C4-2B (cell line): ENCODE results near the gene ANKRD22.
A peak's percentile ranks its signal among the peaks of the same experiment; 100 is the strongest.

Experiments used
- H3K27ac ChIP-seq: fragments of 450-650 bp; 2 replicates; pipeline ENCODE4 v1.5.1; 2017
- ZFX ChIP-seq: fragments of 450-650 bp; IDR thresholded peaks from 2 replicates; pipeline ENCODE4 v1.6.1; 2017
- TF ChIP-seq, protein P1 (sequence below): fragments of 450-650 bp; conservative IDR thresholded peaks from 2 replicates; pipeline ENCODE4 v1.5.1; 2017; ENCODE audit warnings: mild to moderate bottlenecking

ANKRD22 gene

DNA sequence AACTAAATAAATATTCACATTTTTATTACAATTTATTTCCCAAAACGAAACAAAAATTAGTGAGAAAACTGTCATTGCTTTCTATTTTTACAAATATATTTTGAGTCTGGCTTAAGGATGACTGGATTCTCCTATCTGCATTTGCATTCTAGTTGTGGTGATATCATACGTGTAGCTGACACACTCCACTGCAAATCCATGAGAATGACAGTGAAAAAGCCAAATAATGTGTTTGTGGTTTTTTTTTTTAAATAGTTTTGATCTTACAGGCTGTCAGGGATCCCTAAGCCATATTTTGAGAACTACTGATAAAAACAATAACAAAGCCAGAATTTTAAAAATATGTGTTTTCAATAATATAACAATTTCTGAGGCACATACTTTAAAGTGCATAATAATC lies 22.6 kb upstream of the ANKRD22 start:
- TF ChIP-seq, protein P1, sequence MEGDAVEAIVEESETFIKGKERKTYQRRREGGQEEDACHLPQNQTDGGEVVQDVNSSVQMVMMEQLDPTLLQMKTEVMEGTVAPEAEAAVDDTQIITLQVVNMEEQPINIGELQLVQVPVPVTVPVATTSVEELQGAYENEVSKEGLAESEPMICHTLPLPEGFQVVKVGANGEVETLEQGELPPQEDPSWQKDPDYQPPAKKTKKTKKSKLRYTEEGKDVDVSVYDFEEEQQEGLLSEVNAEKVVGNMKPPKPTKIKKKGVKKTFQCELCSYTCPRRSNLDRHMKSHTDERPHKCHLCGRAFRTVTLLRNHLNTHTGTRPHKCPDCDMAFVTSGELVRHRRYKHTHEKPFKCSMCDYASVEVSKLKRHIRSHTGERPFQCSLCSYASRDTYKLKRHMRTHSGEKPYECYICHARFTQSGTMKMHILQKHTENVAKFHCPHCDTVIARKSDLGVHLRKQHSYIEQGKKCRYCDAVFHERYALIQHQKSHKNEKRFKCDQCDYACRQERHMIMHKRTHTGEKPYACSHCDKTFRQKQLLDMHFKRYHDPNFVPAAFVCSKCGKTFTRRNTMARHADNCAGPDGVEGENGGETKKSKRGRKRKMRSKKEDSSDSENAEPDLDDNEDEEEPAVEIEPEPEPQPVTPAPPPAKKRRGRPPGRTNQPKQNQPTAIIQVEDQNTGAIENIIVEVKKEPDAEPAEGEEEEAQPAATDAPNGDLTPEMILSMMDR = no peak
- no peak for TF ChIP-seq ZFX
- H3K27ac ChIP-seq = no peak overlapping the region

DNA sequence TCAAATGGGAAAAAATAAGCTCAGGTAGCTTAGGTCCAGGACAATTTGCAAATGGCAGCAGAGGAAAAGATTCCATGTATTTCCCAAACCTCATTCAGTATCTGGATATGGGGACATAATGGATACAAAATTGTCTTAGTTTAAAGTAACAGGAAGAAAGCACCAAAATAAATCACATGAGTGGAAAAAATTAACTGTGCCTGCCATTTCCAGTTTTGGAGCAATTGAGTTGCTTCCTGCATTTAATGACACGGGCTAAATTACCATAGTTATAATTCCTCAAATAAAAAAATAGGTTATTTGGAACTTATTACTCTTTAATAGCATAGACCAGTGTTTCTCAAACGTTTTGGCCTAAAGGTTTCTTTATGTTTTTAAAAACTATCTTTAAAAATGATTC lies 22.1 kb upstream of the ANKRD22 start:
- TF ChIP-seq ZFX = no peak
- TF ChIP-seq, protein P1 = no peak
- no peak overlapping the region for H3K27ac ChIP-seq

DNA sequence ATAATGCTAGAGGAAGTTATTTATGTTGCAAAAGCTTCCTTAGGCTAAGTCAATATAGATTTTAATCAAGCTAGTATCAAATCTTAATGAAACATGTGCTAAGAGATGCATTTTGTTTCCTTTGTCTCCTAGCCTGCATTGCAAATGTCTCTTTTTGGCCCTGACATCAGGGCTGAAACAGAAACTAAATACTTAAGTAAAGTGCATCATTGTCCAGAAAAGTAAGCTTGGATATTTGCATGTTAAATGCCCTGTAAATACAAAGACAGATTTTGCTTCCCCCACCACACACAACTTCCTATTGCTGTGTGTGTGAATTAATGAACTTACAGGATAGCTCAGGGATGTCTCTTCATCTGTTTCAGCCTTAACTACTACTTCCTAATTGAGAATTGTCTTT lies 18.4 kb upstream of the ANKRD22 start:
- H3K27ac ChIP-seq = no peak overlapping the region
- TF ChIP-seq ZFX = no peak
- TF ChIP-seq, protein P1 = no peak

DNA sequence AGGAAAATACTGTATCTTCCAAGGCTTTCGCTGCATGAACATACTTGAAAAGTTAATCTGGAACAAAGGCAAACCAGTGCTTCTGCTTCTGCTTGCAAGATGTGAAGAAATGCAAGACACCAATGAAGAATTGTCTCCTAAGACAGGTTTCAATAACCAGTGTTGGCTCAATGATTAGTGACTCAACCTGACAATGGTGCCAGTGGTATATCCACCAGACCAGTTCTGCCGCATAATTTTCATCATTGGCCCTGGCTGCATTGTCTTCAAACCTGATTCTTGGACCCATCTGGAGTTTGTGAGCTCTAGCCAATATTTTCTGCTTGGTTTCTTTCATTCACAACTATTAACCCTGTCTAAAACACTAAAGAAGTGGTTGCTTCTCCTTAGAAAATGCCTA lies 14.8 kb upstream of the ANKRD22 start:
- TF ChIP-seq ZFX = no peak
- TF ChIP-seq, protein P1 = no peak
- no peak overlapping the region for H3K27ac ChIP-seq

DNA sequence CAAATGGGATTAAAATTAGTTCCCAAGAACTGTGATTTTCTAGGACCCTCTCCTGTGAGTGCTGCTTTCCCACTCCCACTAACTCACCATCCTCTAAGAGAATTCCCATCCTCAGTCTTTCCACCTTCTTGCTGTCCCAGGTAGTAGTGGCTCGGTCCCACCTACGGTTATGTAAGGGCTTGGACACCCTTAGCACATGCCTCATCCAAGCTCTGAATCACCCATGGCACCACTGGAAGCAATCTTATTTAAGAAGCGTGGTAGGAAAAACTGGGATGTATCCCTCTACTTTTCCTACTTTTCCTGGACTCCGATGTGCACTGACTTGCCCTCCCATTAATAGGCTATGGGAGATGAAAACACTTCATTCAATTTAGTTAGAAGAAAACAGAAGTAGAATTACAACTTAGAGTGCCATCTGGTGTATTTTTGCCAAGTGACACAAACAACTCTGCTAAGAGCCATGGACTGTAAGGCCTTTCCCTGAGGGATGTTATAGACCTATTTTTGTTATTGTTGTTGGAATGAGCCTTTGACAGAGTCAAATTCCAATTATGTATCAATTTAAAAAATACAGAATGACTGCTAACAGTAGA lies 13.7 kb upstream of the ANKRD22 start:
- no peak overlapping the region for H3K27ac ChIP-seq
- no peak for TF ChIP-seq ZFX
- TF ChIP-seq, protein P1 = peak; percentile 23

DNA sequence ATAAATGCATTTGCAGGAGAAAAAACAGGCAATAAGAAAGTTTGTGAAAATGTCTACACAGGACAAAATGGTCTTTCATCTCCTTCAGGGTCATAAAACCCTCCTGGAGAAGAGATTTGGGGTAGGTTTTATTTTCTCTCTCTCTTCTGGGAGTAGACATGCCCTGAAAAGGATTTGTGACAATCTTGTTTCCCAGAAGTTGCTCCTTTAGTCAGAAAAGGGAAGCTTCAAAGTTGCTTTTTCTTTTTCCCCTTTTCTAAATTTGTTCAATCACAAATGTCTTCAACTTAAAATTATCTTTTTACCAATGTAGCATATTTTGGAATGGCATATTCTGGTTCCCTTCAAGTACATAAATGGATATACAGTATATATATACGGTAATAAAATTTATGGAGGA lies 9.4 kb upstream of the ANKRD22 start:
- TF ChIP-seq, protein P1 = no peak
- TF ChIP-seq ZFX = no peak
- H3K27ac ChIP-seq = no peak overlapping the region

DNA sequence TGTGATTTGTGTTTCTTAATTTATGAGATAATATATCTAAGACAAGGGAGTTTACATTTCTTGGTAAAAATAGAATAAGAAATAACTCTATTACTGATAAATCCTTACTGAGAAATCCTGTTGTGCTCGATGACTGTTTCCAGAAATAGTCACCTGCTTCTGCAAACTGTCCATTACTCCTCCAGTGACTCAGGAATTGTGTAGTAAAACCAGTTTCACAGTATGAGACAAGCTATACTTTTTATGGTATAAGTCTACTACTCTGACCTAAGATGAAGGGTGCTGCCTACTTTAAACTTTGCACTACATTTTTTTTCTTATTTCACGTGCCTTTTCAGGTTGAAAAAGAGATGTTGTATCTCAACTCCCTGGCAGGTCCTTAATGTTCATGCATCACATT lies 6.8 kb upstream of the ANKRD22 start:
- no peak for TF ChIP-seq ZFX
- TF ChIP-seq, protein P1 = no peak
- no peak overlapping the region for H3K27ac ChIP-seq
